ENCODE results near the gene MCEMP1.

GRCh38 chr19:7701654-7702457 lies 25.0 kb downstream of the MCEMP1 start, which contains the start of gene FCER2:
- TF ChIP-seq CTCF (IDR thresholded peaks at IDR 0.05): no peak
- TF ChIP-seq EZH2phosphoT487 (IDR thresholded peaks at IDR 0.05): no peak
- TF ChIP-seq EZH2 (IDR thresholded peaks at IDR 0.05): no peak

Measured in neural progenitor cell (in vitro differentiated cells).